Ovary (tissue), 9 donors: ENCODE measurements around the gene PPP5C. TPM values are rescaled to one million over a fixed set of nuclear protein-coding genes. Genes with fewer than 3 reads are reported as not detected.
A peak's percentile ranks its signal among the peaks of the same experiment; 100 is the strongest.
"Not testable (repeated sequence)": the region's sequence is repeated elsewhere in the genome, so short reads cannot be mapped to it uniquely, and the experiment has no call there.

Source experiments
- DNase-seq, 5 donors: peaks; one replicate each; pipeline ENCODE4 v3.0.0-alpha.2; 2019 to 2020
- H3K27ac ChIP-seq, 2 donors: fragments of 200-600 bp; one replicate each; pipeline versions ENCODE4 v1.5.1 to v1.8.0; 2019 to 2022
- H3K27me3 ChIP-seq: fragments of 200-600 bp; one replicate; pipeline ENCODE4 v1.8.0; 2022
- H3K36me3 ChIP-seq: fragments of 200-600 bp; sonication (generic); one replicate; pipeline ENCODE4 v1.5.1; 2019
- H3K4me1 ChIP-seq: one replicate; pipeline ENCODE4 v1.8.1; 2013; ENCODE audit warnings: mild to moderate bottlenecking, moderate library complexity; ENCODE audit not compliant: insufficient read depth
- H3K4me3 ChIP-seq: fragments of 200-600 bp; sonication (generic); one replicate; pipeline ENCODE4 v1.5.1; 2017
- H3K9me3 ChIP-seq, 2 donors: fragments of 200-600 bp in 1 of 2; sonication (generic) in 1 of 2; one replicate each; pipeline versions ENCODE4 v1.5.1 to v1.8.1; 2013 to 2019; ENCODE audit warnings: mild to moderate bottlenecking in 1 of 2, moderate library complexity in 1 of 2
- CTCF ChIP-seq, 3 donors: fragments of 450-650 bp in 2 of 3; fragments of 200-600 bp in 1 of 3; IDR thresholded peaks; one replicate each; pipeline versions ENCODE4 v1.5.1 to v1.8.0; 2016 to 2022; ENCODE audit warnings: antibody characterized with exemption in 3 of 3, mild to moderate bottlenecking in 1 of 3
- EP300 ChIP-seq: sonication (generic); formaldehyde crosslinking; IDR thresholded peaks from one replicate; pipeline ENCODE4 v1.6.1; 2017; ENCODE audit warnings: antibody characterized with exemption
- POLR2A ChIP-seq: fragments of 450-650 bp; IDR thresholded peaks from one replicate; pipeline ENCODE4 v1.6.1; 2017; ENCODE audit warnings: antibody characterized with exemption, mild to moderate bottlenecking, moderate library complexity
- WGBS, 3 donors: extraction: QIAGEN DNeasy Blood & Tissue Kit in 1 of 3; methylation state at CpG; one replicate each; pipeline versions ENCODE4 v1.1.5 to v1.1.7; 2013 to 2017; 5-methylcytosine and 5-hydroxymethylcytosine counted together
- intact Hi-C, 4 donors: fragments of 100-400 bp; cut with DNase I; formaldehyde crosslinking; loops; one replicate each; pipeline versions ENCODE4 v1.11.0 to v1.15.1; 2022 to 2023
- polyA plus RNA-seq, 2 donors: library from polyadenylated mRNA; stranded (reverse); fragments of 200-250 nt in 1 of 2; fragments of 350-450 nt in 1 of 2; fragmentation: Illumina TruSeq in 1 of 2; extraction: RNeasy Lipid Tissue Mini Kit (QIAGEN cat#74804) in 1 of 2; gene quantifications; one replicate each; pipeline ENCODE4 v1.2.3, GENCODE V29; 2013 to 2014
- total RNA-seq, 7 donors: library from RNA; depleted of rRNA in 2 of 7; stranded (reverse); fragments of >200 nt in 2 of 7; fragmentation: NEBNext Ultra II Directional in 3 of 7; extraction: Animal tissue kit (Norgen Biotek cat#: 25700) in 3 of 7; gene quantifications; one replicate each; pipeline versions ENCODE4 v1.1.0 to v1.2.4, GENCODE V29; 2016 to 2023
- donor health status: DM: no; HTN: no; CAD: no; lungs with moderate emphysema.
- donor health status: DM: no; HTN: no; CAD: no.
- donor health status: Bipolar disorder and iron deficiency.
- donor health status: DM: yes; HTN: yes; CAD: no.
- donor health status: DM: no; HTN: no; CAD: no.
- donor health status: DM: yes; HTN: yes; CAD: no.

Gene PPP5C
- total and polyA plus RNA-seq, 9 donors, result 33.1 to 79.2 (median 45.3) TPM

DNA sequence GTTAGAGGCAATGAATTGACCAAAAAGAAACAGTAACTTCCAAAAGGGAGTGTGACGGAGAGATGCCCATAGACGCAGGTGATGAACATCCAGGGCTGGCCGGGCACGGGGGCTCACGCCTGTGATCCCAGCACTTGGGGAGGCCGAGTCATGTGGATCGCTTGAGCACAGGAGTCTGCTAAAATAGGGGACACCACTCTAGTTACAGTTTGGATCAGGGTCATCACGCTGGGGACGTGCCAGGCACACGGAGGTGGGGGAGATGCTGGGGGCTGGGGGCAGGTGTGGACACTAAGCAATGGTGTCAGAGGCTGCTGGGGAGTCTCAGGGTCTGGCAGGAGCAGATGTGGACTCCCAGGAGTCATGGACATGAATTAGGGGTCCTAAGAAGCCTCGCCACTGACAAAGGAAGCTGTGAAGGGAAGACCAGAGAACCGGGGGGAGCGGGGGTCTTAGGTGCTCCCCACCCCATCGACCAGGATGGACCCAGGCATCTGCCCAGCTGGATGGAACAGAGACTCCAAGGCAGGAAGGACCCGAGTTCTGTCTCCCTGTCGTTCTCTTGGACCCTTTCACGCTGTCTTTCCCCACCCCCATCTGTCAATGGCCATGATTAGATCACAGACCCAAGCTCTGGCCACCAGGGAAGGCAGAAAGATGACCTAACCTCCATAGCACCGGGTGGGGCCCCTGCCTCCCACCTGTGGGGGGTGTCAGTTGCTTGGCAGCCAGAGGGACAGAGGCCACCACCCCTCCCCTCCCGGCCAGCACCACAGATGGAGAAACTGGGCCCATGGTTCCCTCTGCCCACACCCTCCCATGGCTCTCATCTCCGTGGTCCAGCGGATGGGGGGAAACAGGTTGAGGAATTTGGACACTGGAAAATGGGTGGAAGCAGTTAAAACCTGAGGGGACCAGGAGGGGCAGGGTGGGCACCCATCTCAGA, 46.8 kb downstream of the PPP5C start:
- peak overlapping the region in 1 of 2 donors; percentile 36 for H3K27ac ChIP-seq
- WGBS, 3 donors, result 75 to 79% (median 79%) methylated on average over 21 of the region's 21 CpGs
- no peak overlapping the region for H3K4me3 ChIP-seq
- DNase-seq, result peak in 4 of 5 donors; percentile 22 to 45 (median 31)
- no peaks in the 10 kb centered on the region for H3K9me3 ChIP-seq
- H3K27me3 ChIP-seq, result no peaks in the 10 kb centered on the region
- peaks cover 2% of the 10 kb centered on the region for H3K4me1 ChIP-seq
- H3K36me3 ChIP-seq, result no peaks in the 10 kb centered on the region
- TF ChIP-seq CTCF (IDR thresholded peaks at IDR 0.05) (no peak), POLR2A (no peak), EP300 (no peak)
- intact Hi-C loops, result loop anchor here in 3 of 4 donors (5.0 to 10.0 kb wide), 3 partner anchors 109 to 116 kb away; no protein-coding TSS in a partner anchor

- no peak overlapping the region for H3K4me3 ChIP-seq
- H3K9me3 ChIP-seq, result no peaks in the 10 kb centered on the region
- intact Hi-C loops, result loop anchor here in 3 of 4 donors (5.0 to 10.0 kb wide), 3 partner anchors 110 to 117 kb away; no protein-coding TSS in a partner anchor
- H3K27me3 ChIP-seq, result no peaks in the 10 kb centered on the region
- peaks cover 2% of the 10 kb centered on the region for H3K4me1 ChIP-seq
- H3K27ac ChIP-seq, result no peak overlapping the region
- no peak for TF ChIP-seq CTCF (IDR thresholded peaks at IDR 0.05)
- no peak for TF ChIP-seq EP300
- no peak for TF ChIP-seq POLR2A
- H3K36me3 ChIP-seq, result no peaks in the 10 kb centered on the region
- 87 to 93% (median 88%) methylated on average over 5 of the region's 5 CpGs for WGBS, 3 donors
- peak in 1 of 5 donors; percentile 16 for DNase-seq
These were observed 47.5 kb downstream of the PPP5C start for GRCh38 chr19:46394402-46394797.

DNA sequence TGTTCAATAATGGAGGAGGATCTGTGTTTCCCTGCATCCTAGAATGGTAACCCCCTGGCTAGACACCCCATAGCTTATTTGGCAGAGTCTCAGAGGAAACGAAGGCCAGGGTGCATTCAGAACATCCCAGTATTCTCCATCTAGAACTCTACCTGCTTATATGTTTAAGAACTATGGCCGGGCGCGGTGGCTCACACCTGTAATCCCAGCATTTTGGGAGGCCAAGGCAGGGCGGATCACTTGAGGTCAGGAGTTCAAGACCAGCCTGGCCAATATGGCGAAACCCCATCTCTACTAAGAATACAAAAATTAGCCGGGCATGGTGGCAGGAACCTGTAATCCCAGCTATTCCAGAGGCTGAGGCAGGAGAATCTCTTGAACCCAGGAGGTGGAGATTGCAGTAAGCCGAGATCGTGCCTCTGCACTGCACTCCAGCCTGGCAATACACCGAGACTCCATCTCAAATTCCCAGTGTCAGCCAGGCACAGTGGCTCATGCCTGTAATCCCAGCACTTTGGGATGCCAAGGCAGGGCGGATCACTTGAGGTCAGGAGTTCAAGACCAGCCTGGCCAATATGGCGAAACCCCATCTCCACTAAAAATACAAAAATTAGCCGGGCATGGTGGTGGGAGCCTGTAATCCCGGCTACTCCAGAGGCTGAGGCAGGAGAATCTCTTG, 51.1 kb downstream of the PPP5C start:
- WGBS, 3 donors, result 89 to 94% (median 92%) methylated on average over 14 of the region's 14 CpGs
- peak in 2 of 5 donors; percentile 11 to 30 for DNase-seq
- H3K27ac ChIP-seq, H3K4me3 ChIP-seq, H3K27me3 ChIP-seq, H3K9me3 ChIP-seq, H3K4me1 ChIP-seq, H3K36me3 ChIP-seq: not testable (repeated sequence)
- intact Hi-C loops, result loop anchor here in 3 of 4 donors (2.0 to 10.0 kb wide), 3 partner anchors 89 to 113 kb away; no protein-coding TSS in a partner anchor

DNA sequence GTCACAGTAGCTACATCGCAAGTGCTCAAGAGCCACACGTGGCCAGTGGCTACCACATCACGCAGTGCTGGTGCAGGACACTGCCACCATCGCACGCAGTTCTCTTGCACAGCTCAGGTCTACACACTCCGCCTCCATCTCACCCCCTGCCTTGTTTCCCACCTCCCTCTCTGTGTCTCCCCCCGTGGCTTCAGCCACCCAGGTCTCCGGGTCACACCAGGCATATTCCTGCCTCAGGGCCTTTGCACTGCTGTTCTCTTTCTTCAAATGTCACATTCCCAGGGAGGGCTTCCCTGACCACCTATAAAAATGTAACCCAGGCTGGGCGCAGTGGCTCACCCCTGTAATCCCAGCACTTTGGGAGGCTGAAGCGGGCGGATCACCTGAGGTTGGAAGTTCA, 55.8 kb downstream of the PPP5C start:
- peaks cover 13% of the 10 kb centered on the region for H3K4me1 ChIP-seq
- intact Hi-C loops, result no loop called here
- no peaks in the 10 kb centered on the region for H3K36me3 ChIP-seq
- no peak overlapping the region for H3K4me3 ChIP-seq
- H3K27me3 ChIP-seq, result no peaks in the 10 kb centered on the region
- H3K9me3 ChIP-seq, result no peaks in the 10 kb centered on the region
- H3K27ac ChIP-seq, result no peak overlapping the region
- TF ChIP-seq CTCF (IDR thresholded peaks at IDR 0.05), result no peak
- DNase-seq, result peak in 2 of 5 donors; percentile 41 to 43
- WGBS, 3 donors, result 86 to 91% (median 88%) methylated on average over 11 of the region's 11 CpGs
